ENCODE results near the gene POMGNT1.

POMGNT1 gene

GRCh38 chr1:46181343-46182260 is 16.6 kb downstream of the POMGNT1 start:
- DNase-seq: no peak

GRCh38 chr1:46180082-46180616 is 18.1 kb downstream of the POMGNT1 start:
- DNase-seq: no peak

- peak; percentile 32 for DNase-seq
Measured at GRCh38 chr1:46179138-46180081, 18.8 kb downstream of the POMGNT1 start.

GRCh38 chr1:46176211-46176865 is 21.9 kb downstream of the POMGNT1 start, which contains the start of gene P3R3URF:
Gene P3R3URF, minus strand, starts transcription at chr1:46176488. Its CDS starts 17 bp downstream, at chr1:46176471.
- DNase-seq: no peak

GRCh38 chr1:46175243-46175642 is 23.0 kb downstream of the POMGNT1 start:
- no peak for DNase-seq

- DNase-seq: no peak
Measured at GRCh38 chr1:46174448-46175231, 23.6 kb downstream of the POMGNT1 start, which contains the start of gene TSPAN1. Gene TSPAN1, plus strand, starts transcription at chr1:46175087. Its CDS starts 6,021 bp downstream, at chr1:46181108.

GRCh38 chr1:46173361-46173856 is 24.8 kb downstream of the POMGNT1 start:
- DNase-seq: no peak

GRCh38 chr1:46172321-46172720 is 25.9 kb downstream of the POMGNT1 start:
- no peak for DNase-seq

- no peak for DNase-seq
Measured at GRCh38 chr1:46171871-46172270, 26.4 kb downstream of the POMGNT1 start.

GRCh38 chr1:46171351-46171750 is 26.9 kb downstream of the POMGNT1 start:
- no peak for DNase-seq

GRCh38 chr1:46169811-46170454 is 28.3 kb downstream of the POMGNT1 start:
- DNase-seq: no peak

GRCh38 chr1:46168477-46168876 is 29.8 kb downstream of the POMGNT1 start:
- no peak for DNase-seq

GRCh38 chr1:46166521-46167462 is 31.4 kb downstream of the POMGNT1 start:
- DNase-seq: no peak

GRCh38 chr1:46160212-46160611 is 38.0 kb downstream of the POMGNT1 start:
- no peak for DNase-seq

- no peak for DNase-seq
Measured at GRCh38 chr1:46159516-46159915, 38.7 kb downstream of the POMGNT1 start.

- no peak for DNase-seq
Measured at GRCh38 chr1:46158312-46159281, 39.6 kb downstream of the POMGNT1 start.

GRCh38 chr1:46157916-46158311 is 40.3 kb downstream of the POMGNT1 start:
- DNase-seq: no peak

GRCh38 chr1:46153732-46154131 is 44.5 kb downstream of the POMGNT1 start:
- DNase-seq: no peak
